Stimulated activated CD4-positive, alpha-beta T cell treated with anti-CD3 and anti-CD28 coated beads, Interleukin-1b, Interleukin-23, amount 100 ng/mL, for 1 hour (primary cell): ENCODE results near the gene ZACN.
"Not testable (repeated sequence)": the region's sequence is repeated elsewhere in the genome, so short reads cannot be mapped to it uniquely, and the experiment has no call there.

Experiments
- DNase-seq, 2 donors: peaks; one replicate each; pipeline ENCODE4 v3.0.0-alpha.2; 2020; ENCODE audit warnings: low read depth in 2 of 2

Gene ZACN

GRCh38 chr17:76078860-76079534 is at the start of gene ZACN:
ZACN (plus strand) TSS chr17:76079182; CDS start chr17:76079265, 83 bp downstream.
- DNase-seq = no peak

GRCh38 chr17:76032073-76032779 is 46.8 kb upstream of the ZACN start:
- no peak for DNase-seq

- DNase-seq = no peak
Measured at GRCh38 chr17:76032780-76033108, 46.2 kb upstream of the ZACN start.

- DNase-seq = no peak
Measured at GRCh38 chr17:76033139-76033538, 45.8 kb upstream of the ZACN start.

- no peak for DNase-seq
Measured at GRCh38 chr17:76034428-76035350, 44.3 kb upstream of the ZACN start.

GRCh38 chr17:76036497-76037261 is 42.3 kb upstream of the ZACN start:
- no peak for DNase-seq

GRCh38 chr17:76038050-76038449 is 40.9 kb upstream of the ZACN start:
- DNase-seq = no peak

GRCh38 chr17:76039121-76039520 is 39.9 kb upstream of the ZACN start:
- no peak for DNase-seq

GRCh38 chr17:76040376-76040775 is 38.6 kb upstream of the ZACN start:
- no peak for DNase-seq

- DNase-seq = not testable (repeated sequence)
Measured at GRCh38 chr17:76042868-76043267, 36.1 kb upstream of the ZACN start.

- not testable (repeated sequence) for DNase-seq
Measured at GRCh38 chr17:76044475-76045007, 34.4 kb upstream of the ZACN start.

GRCh38 chr17:76046064-76046463 is 32.9 kb upstream of the ZACN start:
- no peak for DNase-seq

GRCh38 chr17:76048025-76048605 is 30.9 kb upstream of the ZACN start:
- DNase-seq = no peak

GRCh38 chr17:76048711-76049110 is 30.3 kb upstream of the ZACN start:
- DNase-seq = no peak

- no peak for DNase-seq
Measured at GRCh38 chr17:76049239-76049638, 29.7 kb upstream of the ZACN start.

GRCh38 chr17:76049836-76050537 is 29.0 kb upstream of the ZACN start:
- DNase-seq = no peak

- DNase-seq = no peak
Measured at GRCh38 chr17:76050538-76051467, 28.2 kb upstream of the ZACN start.

- DNase-seq = no peak
Measured at GRCh38 chr17:76051561-76051960, 27.4 kb upstream of the ZACN start.
